Measurements from ENCODE around the gene FIGN.

GRCh38 chr2:163711699-163712098 is 24.1 kb downstream of the FIGN start:
- no peak for TF ChIP-seq CTCF (IDR thresholded peaks at IDR 0.05)
- no peak for TF ChIP-seq EZH2 (IDR thresholded peaks at IDR 0.05; ENCODE audit: borderline replicate concordance, insufficient read depth, low read depth, low read length, poor library complexity, severe bottlenecking)
